Measurements from ENCODE around the gene TRAP1. TPM values are rescaled to one million over a fixed set of nuclear protein-coding genes. Genes with fewer than 3 reads are reported as not detected.

The TRAP1 gene
- total RNA-seq, 2 donors from 2014 or later: 61.4 to 65.0 TPM

DNA sequence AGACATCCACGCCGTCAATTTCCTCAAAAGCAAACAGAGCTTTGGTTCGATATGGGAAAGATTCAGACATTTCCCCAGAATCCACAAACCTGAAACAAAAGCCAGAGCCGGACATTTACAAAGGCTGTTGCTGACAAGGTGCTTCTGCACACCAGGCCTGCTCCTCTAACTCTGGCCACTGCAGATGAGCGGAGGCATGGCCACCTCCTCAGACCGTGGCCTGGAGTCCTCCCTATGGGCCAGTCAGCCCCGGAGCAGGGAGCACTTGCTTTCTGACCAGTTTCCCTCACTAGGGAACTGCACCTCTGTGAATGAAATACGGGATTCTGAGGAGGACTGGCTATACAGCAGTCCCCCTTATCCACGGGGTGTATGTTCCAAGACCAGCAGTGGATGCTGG is 22.3 kb upstream of the TRAP1 start:
- peak; percentile 25 for DNase-seq (ENCODE audit: low spot score)
- intact Hi-C loops (cut with DNase I): no loop called here

DNA sequence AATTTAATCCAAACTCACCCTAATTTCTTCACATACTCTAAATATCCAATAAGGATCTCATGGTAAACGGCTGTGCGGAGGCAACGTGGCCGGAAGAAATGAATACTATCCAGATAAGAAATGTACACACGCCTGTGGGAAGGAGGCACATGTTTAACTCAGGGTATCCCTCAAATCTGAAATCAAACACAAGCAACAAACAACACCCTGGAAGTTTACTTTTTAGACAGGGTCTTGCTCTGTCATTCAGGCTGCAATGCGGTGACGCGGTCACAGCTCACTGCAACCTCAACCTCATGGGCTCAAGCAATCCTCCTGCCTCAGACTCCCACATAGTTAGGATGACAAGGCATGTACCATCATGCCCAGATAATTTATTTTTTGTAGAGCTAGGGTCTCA is 21.2 kb upstream of the TRAP1 start:
- no peak for DNase-seq (ENCODE audit: low spot score)
- intact Hi-C loops (cut with DNase I): no loop called here

DNA sequence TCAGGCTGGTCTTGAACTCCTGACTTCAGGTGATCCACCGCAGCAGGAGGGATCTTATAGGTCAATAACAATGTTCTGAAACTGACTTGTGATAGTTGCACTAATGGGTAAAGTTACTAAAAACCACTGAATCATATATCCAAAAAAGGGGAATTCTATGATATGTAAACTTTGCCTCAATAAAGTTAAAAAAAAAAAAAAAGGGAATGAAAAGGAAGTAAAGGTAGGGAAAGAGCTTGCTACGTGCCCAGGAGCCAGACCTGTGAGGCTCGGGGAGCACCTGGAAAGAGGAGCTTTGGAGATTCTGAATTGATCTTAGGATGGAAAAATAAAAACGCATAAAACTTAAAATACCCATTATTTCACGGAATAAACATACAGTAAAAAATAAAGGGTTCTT is 20.8 kb upstream of the TRAP1 start:
- DNase-seq (ENCODE audit: low spot score): no peak
- intact Hi-C loops (cut with DNase I): no loop called here

DNA sequence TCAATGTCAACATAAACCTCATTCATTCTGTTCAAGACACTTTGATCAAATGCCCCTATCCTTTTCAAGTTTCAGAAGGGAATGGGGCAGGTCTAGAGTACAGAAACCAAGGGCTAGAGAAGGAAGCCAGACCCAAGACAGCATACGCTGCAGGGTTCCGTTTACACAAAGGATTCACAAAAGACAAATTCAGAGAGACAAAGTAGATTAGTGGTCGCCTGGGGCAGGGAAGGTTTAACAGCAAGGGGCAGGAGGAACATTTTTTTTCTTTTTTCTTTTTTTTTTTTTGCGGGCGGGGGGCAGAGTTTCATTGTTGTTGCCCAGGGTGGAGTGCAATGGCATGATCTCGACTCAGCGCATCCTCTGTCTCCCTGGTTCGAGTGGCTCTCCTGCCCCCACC is 19.9 kb upstream of the TRAP1 start:
- intact Hi-C loops (cut with DNase I): no loop called here
- DNase-seq (ENCODE audit: low spot score): no peak

DNA sequence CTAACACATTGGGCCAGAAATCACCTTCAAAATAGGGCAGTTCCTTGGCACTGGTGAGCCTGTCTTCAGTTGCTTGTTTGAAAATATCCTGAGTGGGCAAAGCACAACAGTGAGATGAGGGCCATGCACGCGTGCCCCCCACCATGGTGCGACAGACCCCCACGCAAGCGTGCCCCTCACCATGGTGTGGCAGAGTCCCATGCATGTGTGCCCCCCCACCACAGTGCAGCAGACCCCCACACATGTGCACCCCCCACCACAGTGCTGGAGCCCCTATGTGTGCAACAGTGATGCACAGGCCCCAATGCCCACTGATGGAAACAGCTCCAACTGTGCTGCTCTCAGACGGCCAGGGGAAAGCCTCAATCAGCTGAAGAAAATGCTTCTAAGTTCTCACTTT is 18.8 kb upstream of the TRAP1 start:
- peak; percentile 57 for DNase-seq (ENCODE audit: low spot score)
- intact Hi-C loops (cut with DNase I): no loop called here

DNA sequence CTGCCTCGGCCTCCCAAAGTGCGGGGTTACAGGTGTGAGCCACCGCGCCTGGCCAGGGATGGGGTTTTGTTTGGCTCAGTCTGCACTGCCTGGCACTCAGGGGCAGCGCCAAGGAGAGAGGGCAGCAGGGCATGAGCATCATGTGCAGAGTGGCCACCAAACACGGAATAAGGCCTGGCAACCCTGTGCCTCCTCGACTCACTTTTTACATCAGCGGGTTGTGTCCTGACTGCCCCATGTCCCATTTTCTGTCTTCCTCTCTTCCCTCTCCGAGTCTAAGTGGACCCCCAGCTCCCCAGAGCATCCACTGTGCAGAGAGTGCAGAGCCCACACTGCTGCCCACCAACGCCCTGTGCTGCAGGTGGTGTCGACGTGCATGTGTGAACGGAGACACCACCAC is 18.2 kb upstream of the TRAP1 start:
- peak; percentile 48 for DNase-seq (ENCODE audit: low spot score)
- intact Hi-C loops (cut with DNase I): no loop called here

DNA sequence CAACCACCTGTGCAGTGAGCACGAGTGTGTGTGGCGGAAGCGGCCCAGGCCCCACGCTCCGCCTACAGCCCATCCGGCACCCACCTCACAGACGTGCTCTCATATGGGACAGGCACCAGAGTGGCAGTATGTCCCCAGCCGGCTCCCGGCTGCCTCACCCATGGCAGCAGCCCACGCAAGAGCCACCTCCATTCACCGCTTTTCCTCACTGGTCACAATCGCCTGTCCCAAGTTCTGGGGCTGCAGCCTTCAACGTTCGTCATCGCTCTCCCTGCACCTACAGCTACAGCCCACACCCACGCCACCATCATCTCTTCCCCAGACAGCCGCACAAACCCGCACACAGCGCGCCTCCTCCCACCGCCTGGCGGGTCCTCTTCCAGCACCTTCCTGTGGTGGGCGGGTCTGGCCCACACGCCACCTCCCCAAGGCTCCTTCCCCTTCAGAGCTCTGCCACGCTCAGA is 17.5 kb upstream of the TRAP1 start:
- DNase-seq (ENCODE audit: low spot score): peak; percentile 69
- intact Hi-C loops (cut with DNase I): no loop called here

DNA sequence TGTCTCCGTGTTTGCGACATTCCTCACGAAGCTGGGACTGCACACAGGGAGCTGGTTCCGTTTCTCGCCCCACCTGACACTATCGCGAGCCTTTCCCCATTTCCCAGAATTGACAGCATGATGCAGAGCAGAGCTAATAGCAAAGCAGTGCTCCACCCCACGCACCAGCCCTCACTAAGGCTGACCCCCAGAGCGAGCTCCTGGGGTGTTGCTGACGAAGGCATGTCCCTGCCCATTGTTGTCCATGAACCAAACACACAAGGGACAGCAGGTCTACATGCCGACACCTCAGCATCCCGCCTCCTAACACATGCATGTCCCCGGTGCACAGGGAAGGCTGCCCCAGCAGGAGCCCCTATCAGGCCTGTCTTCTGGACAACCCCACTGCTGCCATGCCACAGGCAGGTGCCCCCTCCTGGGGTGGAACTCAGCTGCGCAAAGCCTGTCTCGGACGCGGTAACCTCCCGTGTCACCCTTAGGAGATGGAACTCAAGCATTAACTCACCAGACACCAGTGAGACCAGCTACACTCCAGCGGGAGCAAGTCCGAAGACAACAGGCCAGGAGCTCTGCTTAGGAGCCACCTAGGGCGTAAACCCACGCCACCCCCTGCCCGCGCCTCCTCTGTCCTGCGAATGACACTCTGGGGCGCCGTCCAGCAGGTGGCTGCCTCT is 16.9 kb upstream of the TRAP1 start:
- intact Hi-C loops (cut with DNase I): no loop called here
- DNase-seq (ENCODE audit: low spot score): peak; percentile 72

DNA sequence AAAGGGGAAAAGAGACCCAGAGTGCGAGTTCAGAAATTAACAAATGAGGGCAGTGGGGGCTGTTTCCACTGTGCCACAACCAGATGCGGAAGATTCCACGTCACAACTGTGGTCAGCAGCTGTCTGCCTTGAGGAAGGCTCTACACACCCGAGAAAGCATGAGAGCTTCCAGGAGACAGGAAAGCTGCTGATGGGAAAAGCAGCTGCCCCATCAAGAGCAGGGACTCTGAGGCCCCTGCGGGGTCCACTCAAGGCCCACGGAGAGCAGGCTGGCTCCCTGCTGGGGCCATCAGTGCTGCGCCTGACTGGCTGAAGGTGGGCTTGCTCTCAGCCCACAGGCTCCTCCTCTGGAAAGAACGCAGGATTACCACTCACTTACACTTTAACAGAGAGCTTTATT is 14.8 kb upstream of the TRAP1 start:
- peak; percentile 52 for DNase-seq (ENCODE audit: low spot score)
- intact Hi-C loops (cut with DNase I): no loop called here

DNA sequence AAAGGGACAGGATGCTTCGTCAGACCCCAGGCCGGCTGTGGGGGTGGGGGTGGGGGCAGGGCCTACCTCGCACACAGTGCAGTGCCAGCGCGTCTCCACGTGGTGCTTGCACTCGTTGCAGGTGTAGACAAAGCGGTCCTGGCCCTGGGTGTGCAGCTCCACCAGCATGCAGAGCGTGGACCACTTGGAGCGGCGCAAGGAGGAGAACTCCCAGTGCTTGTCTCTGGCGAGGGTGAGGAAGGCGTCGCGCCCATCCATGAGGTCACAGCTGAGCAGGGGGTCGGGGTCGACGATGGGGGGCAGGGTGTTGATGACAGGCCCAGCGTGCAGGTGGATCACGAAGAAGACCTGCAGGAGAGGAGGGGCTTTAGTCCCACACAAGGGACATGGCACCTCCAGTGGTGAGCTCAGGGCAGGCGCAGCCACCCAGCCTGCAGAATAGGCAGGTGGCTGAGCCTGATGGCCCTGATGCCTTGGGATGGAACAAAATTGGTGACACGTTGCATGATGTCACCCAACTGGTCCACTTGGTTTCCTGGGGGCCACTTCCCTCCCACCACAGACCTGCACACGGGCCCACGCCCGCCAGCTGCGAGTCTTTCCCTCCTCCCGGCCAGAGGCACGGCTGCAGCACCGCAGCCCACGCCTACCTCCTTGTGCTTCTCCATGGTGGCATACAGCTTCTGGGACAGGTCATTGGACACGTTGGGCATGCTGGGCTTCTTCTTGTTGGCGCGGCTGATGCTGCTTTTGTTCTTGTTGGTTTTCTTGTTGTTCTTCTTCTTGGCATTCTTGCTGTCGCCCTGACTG is 14.0 kb upstream of the TRAP1 start:
- intact Hi-C loops (cut with DNase I): no loop called here
- peak; percentile 69 for DNase-seq (ENCODE audit: low spot score)

DNA sequence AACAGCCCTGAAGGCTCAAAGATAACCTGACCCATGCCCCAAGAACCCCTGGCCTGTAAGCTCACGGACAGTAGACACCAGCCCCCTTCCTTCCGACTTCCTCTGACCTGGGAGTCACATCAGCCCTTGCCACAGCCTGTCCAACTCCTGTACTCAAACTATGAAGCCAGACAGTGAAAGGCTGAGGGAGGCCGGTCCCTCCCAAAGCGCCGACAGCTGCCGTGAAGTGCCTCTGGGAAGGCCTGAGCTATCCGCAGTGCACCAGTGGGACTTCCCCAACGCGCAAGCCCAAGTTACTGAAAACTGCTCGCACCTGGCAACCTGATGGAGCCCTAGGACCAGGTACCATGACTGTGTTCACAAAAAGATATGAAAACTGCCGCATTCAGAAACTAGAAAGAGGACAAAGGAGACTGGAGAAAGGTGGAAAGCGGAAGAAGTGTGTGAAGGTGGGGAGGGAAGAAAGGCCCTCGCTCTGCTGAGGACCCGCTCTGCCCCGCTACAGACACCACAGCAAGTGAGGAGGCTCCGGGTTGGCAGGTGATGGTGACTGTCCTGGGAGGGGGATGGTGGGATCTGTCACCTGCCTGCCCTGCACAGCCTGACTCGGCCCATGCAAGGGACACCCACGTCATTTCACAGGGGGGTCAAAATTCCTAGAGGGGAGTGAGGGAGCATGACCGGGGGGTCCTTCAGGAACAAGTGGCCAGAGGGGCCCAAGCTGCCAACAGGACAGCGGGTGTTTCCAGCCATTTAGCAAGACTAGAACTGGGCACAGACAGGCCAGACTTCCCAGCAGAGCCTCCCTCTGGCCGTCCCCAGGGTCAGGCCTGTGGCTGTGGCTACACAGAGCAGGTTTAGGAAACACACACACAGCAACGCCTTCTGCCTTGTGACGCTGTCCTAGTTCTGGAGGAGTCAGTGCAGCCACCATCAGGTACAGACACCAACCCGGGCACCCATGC is 13.1 kb upstream of the TRAP1 start:
- intact Hi-C loops (cut with DNase I): no loop called here
- DNase-seq (ENCODE audit: low spot score): peak; percentile 58

DNA sequence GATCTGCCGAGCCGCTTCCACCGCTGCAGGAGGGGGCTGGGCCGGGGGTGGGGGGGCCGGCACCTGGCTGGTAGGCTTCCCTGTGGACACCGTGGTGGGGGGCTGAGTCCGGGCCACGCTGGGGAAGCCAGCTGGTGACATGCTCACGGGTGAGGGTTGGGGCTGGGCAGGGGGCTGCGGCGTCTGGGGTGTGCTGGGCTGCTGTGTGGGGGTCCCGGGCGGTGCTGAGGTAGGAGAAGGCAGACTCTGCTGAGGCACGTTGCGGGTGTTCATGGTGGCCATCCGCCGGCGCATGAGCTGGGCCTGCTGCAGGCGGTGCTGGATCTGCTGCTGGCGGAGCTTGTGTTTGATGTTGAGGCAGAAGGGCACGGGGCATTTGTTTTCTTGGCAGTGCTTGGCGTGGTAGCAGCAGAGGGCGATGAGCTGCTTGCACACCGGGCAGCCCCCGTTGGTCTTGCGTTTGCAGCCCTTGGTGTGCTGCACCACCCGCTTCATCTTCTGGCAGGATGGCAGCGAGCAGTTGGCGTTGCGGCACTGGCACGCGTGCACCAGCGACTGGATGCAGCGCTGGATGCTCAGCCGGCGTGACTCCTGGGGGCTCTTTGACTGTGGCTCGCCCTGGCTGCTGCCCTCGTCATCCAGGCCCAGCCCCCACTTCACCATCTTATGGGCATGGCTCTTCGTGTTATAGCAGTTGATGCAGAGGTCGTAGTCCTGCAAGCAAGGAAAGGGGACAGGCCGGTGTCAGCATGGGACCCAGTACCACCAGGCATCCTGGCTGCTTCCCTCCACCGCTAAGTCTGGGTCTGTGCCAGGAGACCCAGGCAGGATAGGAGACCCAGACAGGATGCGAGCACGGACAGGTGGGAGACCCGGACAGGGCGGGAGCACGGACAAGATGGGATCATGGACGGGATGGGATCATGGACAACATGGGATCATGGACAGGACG is 12.1 kb upstream of the TRAP1 start:
- peak; percentile 40 for DNase-seq (ENCODE audit: low spot score)
- intact Hi-C loops (cut with DNase I): no loop called here

DNA sequence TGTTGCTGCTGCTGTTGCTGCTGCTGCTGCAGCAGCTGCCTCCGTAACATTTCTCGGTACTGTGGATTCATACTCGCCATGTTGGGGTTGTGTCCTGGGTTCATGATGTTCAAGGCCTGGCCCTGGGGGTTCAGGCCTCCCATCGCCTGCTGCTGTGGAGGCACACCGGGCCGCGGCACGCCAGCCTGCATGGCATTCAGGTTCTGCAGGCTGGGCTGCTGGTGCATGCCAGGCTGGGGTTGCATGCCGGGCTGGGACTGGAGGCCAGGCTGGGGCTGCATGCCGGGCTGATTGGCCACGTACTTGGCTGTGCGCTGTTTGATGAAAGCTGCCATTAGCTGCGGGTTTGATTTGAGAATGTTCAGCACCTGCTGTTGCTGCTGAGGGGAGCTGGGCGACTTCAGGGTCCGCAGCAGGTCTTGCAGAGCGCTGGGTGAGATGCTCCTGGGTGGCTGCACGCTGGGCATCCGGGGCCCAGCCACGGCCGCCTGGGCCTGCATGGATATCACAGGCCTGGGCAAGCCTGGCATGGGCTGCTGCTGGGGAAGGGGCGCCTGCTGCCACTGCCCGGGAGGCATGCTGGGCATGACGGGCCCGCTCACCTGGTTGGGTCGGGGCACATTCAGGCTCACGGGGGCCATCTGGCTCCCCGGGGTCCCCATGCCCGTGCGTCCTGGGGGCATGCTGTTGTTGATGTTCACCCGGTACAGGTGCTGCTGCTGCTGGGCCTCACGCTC is 11.3 kb upstream of the TRAP1 start:
- intact Hi-C loops (cut with DNase I): no loop called here
- no peak for DNase-seq (ENCODE audit: low spot score)

DNA sequence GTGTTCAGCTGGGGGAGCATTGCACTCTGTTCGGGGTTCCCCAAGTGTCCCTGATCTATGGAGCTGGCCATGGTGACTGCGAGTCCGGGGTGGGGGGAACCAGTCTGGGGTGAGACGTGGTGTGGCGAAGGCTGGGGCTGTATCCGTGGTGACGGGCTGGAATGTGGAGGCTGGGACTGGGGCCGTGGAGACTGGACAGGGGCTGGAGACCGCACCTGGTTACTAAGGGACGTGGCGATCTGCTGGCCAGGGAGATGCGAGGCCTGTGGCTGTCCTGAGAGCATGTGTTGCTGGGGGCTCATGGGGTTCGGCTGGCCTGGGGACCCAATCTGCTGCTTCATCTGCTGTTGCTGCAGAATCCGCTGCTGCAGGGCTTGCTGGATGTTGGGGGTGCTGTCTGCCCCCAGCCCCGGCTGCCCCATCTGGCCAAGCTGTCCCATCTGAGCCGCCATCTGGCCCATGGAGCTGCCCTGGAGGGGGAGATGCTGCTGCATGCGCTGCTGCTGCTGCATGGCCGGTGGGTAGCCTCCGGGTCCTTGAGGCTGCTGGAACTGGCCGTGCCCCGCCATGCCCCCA is 10.6 kb upstream of the TRAP1 start:
- DNase-seq (ENCODE audit: low spot score): no peak
- intact Hi-C loops (cut with DNase I): no loop called here

DNA sequence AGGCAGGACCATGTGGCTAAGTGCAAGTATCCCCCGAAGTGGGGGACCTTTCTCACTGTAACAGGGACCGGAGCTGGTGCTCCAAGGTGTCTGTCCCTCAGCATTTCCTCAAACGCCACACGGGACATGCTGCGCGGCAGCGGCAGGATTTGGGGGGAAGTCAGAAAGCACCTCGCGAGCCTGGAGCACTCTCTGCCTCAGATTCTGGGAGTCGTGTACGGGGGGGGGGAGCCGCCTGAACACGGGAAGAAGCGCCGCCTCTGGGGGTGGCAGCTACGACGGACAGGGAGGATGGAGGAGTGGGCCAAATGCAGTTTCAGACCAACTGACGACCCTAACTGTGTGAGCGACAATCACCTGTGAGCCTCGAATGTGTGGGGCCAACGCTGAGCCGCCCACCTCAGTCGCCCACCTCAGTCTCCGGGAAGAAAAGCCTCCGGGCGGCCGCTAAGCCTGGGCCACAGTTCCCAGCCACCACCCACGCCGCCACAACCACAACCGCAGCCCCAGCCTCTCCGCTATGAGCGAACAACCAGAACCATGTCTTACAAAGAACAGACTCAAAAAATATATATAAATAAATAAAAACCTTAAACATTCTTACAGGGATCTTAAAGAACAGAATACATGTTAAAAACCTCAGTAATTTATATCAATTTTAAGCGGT is 8.8 kb upstream of the TRAP1 start:
- peak; percentile 63 for DNase-seq (ENCODE audit: low spot score)
- intact Hi-C loops (cut with DNase I): no loop called here

DNA sequence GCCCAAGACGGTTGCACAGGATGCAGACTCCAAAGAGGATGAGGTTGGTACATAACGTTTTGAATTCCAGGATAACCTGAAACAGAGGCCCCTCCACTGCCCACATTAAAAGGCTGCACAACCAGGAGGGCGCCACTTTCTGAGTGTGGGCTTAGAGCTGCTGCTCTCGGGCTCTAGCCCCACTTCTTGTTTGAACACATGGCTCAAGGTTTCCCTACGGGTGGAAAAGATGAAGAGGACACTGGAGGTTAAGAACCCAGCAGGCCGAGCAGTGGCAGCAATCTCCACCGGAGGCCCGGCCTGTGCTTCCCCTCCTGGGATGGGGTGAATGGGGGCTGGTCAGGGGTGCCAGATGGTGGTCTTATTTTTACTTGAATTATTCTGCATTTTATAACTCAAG is 8.0 kb upstream of the TRAP1 start:
- no peak for DNase-seq (ENCODE audit: low spot score)
- intact Hi-C loops (cut with DNase I): no loop called here

DNA sequence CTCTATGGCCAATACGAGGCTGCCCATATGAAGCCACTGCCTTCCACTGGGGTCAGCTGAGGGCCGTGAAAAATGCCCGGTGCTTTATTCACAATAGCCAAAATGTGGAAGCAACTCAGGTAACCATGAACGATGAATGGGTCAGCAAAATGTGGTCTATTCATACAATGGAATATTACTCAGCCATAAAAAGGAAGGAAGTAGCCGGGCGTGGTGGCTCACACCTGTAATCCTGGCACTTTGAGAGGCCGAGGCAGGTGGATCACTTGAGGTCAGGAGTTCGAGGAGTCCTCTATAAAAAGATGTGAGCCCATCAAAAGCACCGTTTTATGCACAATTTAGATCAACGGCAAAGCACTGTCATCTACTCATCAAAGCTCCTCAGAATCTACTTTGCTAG is 5.2 kb upstream of the TRAP1 start:
- DNase-seq (ENCODE audit: low spot score): no peak
- intact Hi-C loops (cut with DNase I): no loop called here
